Body of pancreas (tissue), 4 donors: ENCODE data around the gene NCOR2.

Experiments used
- POLR2A ChIP-seq, 3 donors: fragments of 450-650 bp; IDR thresholded peaks; one replicate each; pipeline ENCODE4 v1.6.1; 2016; ENCODE audit warnings: antibody characterized with exemption in 3 of 3, mild to moderate bottlenecking in 2 of 3
- TF ChIP-seq, protein P1 (sequence below), 7 experiments: fragments of 450-650 bp in 4 of 7; fragments of 200-600 bp in 3 of 7; sonication (generic) in 3 of 7; IDR thresholded peaks; one replicate each; pipeline ENCODE4 v1.5.1; 2016 to 2019; ENCODE audit warnings: antibody characterized with exemption in 7 of 7

DNA sequence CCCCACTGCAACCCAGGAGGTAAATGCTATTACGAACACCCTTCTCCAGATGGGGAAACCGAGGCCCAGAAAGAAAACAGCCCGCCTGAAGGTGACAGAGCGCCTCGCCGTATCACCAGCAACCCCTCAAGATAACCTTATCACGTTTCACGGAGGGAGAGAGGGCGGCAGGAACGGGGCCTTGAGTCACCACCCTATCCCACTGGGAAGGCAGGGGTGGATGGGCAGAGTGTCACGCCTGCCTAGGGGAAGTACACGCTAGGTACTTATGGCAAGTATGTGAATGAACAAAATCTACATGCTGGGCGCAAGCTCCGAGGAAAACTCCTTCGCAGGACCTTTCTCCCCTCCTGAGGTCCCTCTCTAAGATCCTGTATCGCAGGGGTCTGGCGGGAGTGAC lies 17.8 kb downstream of the NCOR2 start:
- TF ChIP-seq, protein P1, sequence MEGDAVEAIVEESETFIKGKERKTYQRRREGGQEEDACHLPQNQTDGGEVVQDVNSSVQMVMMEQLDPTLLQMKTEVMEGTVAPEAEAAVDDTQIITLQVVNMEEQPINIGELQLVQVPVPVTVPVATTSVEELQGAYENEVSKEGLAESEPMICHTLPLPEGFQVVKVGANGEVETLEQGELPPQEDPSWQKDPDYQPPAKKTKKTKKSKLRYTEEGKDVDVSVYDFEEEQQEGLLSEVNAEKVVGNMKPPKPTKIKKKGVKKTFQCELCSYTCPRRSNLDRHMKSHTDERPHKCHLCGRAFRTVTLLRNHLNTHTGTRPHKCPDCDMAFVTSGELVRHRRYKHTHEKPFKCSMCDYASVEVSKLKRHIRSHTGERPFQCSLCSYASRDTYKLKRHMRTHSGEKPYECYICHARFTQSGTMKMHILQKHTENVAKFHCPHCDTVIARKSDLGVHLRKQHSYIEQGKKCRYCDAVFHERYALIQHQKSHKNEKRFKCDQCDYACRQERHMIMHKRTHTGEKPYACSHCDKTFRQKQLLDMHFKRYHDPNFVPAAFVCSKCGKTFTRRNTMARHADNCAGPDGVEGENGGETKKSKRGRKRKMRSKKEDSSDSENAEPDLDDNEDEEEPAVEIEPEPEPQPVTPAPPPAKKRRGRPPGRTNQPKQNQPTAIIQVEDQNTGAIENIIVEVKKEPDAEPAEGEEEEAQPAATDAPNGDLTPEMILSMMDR (IDR thresholded peaks at IDR 0.05), result no peak
- no peak for TF ChIP-seq POLR2A (IDR thresholded peaks at IDR 0.05)
